ENCODE measurements around the gene RNF166.

GRCh38 chr16:88685156-88686061 lies 20.8 kb downstream of the RNF166 start:
- no peak for TF ChIP-seq POLR2A (IDR thresholded peaks at IDR 0.05)
- peak in 4 of 5 experiments; percentile 24 to 69 (median 54) for TF ChIP-seq CTCF (IDR thresholded peaks at IDR 0.05 in 4 of 5, conservative IDR thresholded peaks at IDR 0.05 in 1 of 5)
